Measurements from ENCODE around the gene SLC35F3.

- TF ChIP-seq POLR2A (IDR thresholded peaks at IDR 0.05) = no peak
- no peak for TF ChIP-seq POLR2AphosphoS5 (IDR thresholded peaks at IDR 0.05; ENCODE audit: insufficient read depth in 1 of 2, low read depth in 1 of 2)
- TF ChIP-seq CTCF (IDR thresholded peaks at IDR 0.05) = no peak
These were observed 30.8 kb upstream of the SLC35F3 start for GRCh38 chr1:233873666-233874065.
